ENCODE data around the gene H2AZ2. TPM values are rescaled to one million over a fixed set of nuclear protein-coding genes. Genes with fewer than 3 reads are reported as not detected.
"Not testable (repeated sequence)": the region's sequence is repeated elsewhere in the genome, so short reads cannot be mapped to it uniquely, and the experiment has no call there.

Gene H2AZ2
- total and polyA plus RNA-seq, 8 donors: 37.8 to 83.0 (median 56.0) TPM

- Histone ChIP-seq H3K9me3 (no peaks in the 10 kb centered on the region), H3K27ac (no peak overlapping the region), H3K27me3 (no peaks in the 10 kb centered on the region), H3K36me3 (no peaks in the 10 kb centered on the region), H3K4me1 (no peaks in the 10 kb centered on the region), H3K4me3 (no peak overlapping the region)
- no peak for ATAC-seq
- DNase-seq: no peak
- intact Hi-C loops (cut with DNase I): no loop called here
- FAIRE-seq: no peak
- no peak for TF ChIP-seq CTCF (IDR thresholded peaks at IDR 0.05)
- 92 to 95% methylated on average over 1 of the region's 1 CpG for WGBS, 2 donors
These were observed 24.9 kb upstream of the H2AZ2 start for GRCh38 chr7:44872787-44873186.

- H3K4me1 ChIP-seq; H3K4me3 ChIP-seq; H3K27ac ChIP-seq; intact Hi-C loops (cut with DNase I); FAIRE-seq; DNase-seq; H3K9me3 ChIP-seq; ATAC-seq; H3K27me3 ChIP-seq; H3K36me3 ChIP-seq: not testable (repeated sequence)
- WGBS, 2 donors: 94 to 95% methylated on average over 20 to 23 of the region's 23 CpGs
These were observed 24.0 kb upstream of the H2AZ2 start for GRCh38 chr7:44871918-44872317.

GRCh38 chr7:44870780-44871179 is 22.9 kb upstream of the H2AZ2 start:
- H3K4me3 ChIP-seq; H3K36me3 ChIP-seq; intact Hi-C loops (cut with DNase I); H3K27me3 ChIP-seq; H3K4me1 ChIP-seq; H3K27ac ChIP-seq; DNase-seq; ATAC-seq; H3K9me3 ChIP-seq; FAIRE-seq: not testable (repeated sequence)
- WGBS, 2 donors: 87 to 93% methylated on average over 28 to 29 of the region's 29 CpGs

- ATAC-seq; DNase-seq; H3K36me3 ChIP-seq; intact Hi-C loops (cut with DNase I); FAIRE-seq; H3K4me1 ChIP-seq; H3K27me3 ChIP-seq; H3K4me3 ChIP-seq; H3K27ac ChIP-seq; H3K9me3 ChIP-seq: not testable (repeated sequence)
- 78 to 90% methylated on average over 3 of the region's 3 CpGs for WGBS, 2 donors
These were observed 22.4 kb upstream of the H2AZ2 start for GRCh38 chr7:44870336-44870735.

- no peak for DNase-seq
- no peak for TF ChIP-seq CTCF (IDR thresholded peaks at IDR 0.05)
- no peak overlapping the region for H3K27ac ChIP-seq
- H3K4me1 ChIP-seq: no peaks in the 10 kb centered on the region
- no peak for FAIRE-seq
- intact Hi-C loops (cut with DNase I): no loop called here
- H3K36me3 ChIP-seq: no peaks in the 10 kb centered on the region
- ATAC-seq: peak in 3 of 4 donors; percentile 41 to 79 (median 79)
- 45 to 53% methylated on average over 4 of the region's 4 CpGs for WGBS, 2 donors
- no peaks in the 10 kb centered on the region for H3K9me3 ChIP-seq
- no peaks in the 10 kb centered on the region for H3K27me3 ChIP-seq
- no peak overlapping the region for H3K4me3 ChIP-seq
These were observed 19.4 kb upstream of the H2AZ2 start for GRCh38 chr7:44867073-44867995.

- H3K27me3 ChIP-seq; ATAC-seq; H3K27ac ChIP-seq; intact Hi-C loops (cut with DNase I); H3K36me3 ChIP-seq; FAIRE-seq; H3K4me3 ChIP-seq; H3K4me1 ChIP-seq; DNase-seq; H3K9me3 ChIP-seq: not testable (repeated sequence)
- 90 to 92% methylated on average over 4 of the region's 4 CpGs for WGBS, 2 donors
These were observed 14.1 kb upstream of the H2AZ2 start for GRCh38 chr7:44861949-44862348.

- 79 to 82% methylated on average over 2 of the region's 2 CpGs for WGBS, 2 donors
- DNase-seq (no peak), FAIRE-seq (no peak), ATAC-seq (no peak)
- Histone ChIP-seq H3K27me3 (no peaks in the 10 kb centered on the region), H3K9me3 (no peaks in the 10 kb centered on the region), H3K4me1 (no peaks in the 10 kb centered on the region), H3K27ac (no peak overlapping the region), H3K4me3 (no peak overlapping the region), H3K36me3 (no peaks in the 10 kb centered on the region)
- intact Hi-C loops (cut with DNase I): loop anchor here in 2 of 3 donors (5.0 to 10.0 kb wide), 2 partner anchors 64 to 277 kb away; no protein-coding TSS in a partner anchor
- no peak for TF ChIP-seq CTCF (IDR thresholded peaks at IDR 0.05)
These were observed 10.3 kb upstream of the H2AZ2 start for GRCh38 chr7:44858161-44858560.

All from pancreas (tissue), 10 donors.